Stromal cell of bone marrow (primary cell): ENCODE data around the gene STAG2.

ENCODE experiments used
- DNase-seq: peaks from one replicate; pipeline ENCODE4 v3.0.0-alpha.2; 2012; ENCODE audit warnings: low read depth

The STAG2 gene

DNA sequence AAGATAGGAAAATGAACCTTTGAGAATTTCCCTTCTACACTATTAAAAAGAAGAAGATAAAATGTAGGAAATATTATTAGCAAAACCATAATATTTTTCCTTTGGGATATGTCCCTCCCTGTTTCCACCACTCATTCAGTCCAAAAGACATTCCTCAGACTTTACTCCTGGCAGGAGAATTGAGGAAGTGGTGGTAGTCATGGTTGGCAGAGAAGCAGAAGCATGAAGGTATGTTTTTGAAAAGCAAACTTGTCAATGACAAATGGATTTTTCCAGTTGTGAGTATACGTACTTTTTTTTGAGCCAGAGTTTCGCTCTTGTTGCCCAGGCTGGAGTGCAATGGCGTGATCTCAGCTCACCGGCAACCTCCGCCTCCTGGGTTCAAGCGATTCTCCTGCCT, 13.7 kb downstream of the STAG2 start:
- DNase-seq: peak; percentile 35

DNA sequence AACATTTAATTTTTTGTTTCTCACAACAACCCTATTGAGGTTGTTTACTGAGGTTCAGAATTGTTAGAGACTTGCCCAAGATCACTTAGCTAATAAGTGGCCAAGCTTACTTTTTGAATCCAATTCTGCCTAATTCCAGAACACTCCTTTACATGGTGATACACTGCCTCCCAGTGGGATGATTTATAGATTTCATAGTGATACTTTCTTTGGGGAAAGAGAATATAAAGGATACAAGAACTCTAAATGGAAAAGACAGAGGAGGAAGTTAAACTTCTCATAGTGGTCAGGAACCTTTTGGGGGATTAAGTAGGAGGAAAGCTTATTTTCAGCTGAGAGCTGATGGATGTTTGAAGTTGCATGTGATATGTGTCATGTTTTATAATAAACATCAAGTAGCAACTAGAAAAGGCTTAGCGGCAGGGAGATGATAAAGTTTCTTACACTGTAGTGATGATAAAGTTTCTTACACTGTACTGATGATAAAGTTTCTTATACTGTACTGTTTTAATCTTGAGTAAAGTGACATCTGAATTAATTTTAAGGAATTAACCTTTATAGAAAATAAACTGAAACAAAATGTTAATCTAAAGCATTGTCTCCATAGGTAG, 15.3 kb downstream of the STAG2 start:
- DNase-seq: no peak

DNA sequence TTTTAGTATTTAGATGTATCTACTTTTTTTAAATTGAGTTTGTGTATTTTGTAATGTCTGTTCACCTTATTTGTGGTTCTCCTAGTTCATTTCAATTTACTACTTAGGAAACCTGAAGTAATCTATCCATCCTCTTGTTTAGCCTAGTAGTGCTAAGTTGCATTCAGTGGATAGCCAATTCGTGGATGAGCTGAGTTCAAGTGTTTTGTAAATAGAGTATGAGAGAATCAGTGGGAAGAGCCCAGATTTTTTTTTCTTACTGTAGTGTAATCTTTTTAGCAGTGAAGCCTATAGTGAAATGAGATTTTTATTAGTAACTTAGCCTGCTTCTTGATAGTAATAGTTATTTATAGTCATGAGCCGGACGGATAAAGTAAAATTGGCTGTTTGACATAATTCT, 21.7 kb downstream of the STAG2 start:
- no peak for DNase-seq

DNA sequence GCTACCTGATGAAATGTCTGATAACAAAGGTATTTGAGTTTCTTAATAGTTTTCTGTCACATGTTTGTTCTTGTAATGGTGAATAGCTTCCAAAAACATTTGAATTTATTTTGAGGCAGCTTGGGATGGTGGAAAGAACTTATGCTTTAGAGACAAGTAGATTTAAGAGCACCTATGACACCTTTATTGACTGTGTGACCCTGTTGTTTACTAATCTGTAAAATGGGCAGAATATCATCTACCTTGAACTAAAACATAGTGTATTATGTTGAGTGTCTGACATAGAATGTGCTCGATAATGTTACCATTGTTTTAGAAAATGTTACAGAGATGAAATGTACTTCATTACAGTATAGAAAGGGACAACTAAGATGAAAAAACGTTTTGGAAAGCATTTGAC, 24.9 kb downstream of the STAG2 start:
- no peak for DNase-seq

DNA sequence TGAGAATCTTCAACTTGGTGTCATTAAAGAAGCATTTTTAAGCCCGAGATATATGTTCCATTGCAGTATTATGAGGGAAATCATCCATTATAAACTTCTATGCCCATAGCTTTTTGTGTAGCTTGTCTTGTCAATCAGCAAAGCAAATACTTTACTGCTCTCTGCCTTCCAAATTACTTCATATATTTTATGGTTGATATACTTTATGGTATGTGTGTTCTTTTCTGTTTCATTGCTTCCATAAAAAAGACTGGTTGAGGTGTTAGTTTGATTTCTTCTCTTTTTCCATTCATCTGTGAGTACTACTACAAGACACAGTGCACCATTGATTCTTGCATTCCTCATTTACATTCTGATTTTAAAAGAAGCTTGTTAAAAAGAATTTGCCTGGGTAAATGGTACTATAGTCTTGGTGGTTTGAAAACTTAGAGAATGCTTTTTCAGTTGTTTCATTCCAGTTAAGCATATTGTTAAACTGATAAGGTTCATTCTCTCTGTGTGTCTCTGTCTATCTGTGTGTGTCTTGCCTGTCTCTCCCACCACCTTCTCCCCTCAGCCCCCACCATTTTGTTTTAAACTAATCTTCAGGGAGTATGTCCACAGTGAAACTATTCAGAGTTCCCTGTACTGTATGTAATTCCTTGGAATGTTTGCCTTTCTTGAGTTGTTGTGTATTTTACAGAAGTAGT, 27.1 kb downstream of the STAG2 start:
- DNase-seq: no peak

DNA sequence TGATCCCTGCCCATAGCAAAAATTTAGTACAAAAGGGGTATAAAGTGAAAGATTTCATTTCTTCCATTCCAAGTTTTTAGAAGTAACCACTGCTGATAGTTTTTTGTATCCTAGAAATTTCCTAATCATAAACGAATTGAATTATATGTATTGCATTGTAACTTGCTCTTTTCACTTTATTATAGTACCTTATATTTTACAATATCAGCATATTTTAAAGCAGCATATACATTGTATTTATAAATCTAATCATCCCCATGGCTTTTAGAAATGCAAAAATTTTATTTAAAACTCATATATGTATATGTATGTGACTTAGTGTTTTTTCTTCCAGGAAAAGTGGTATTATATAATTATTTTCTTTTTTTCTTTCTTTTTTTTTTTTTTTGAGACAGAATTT, 27.7 kb downstream of the STAG2 start:
- DNase-seq: no peak

DNA sequence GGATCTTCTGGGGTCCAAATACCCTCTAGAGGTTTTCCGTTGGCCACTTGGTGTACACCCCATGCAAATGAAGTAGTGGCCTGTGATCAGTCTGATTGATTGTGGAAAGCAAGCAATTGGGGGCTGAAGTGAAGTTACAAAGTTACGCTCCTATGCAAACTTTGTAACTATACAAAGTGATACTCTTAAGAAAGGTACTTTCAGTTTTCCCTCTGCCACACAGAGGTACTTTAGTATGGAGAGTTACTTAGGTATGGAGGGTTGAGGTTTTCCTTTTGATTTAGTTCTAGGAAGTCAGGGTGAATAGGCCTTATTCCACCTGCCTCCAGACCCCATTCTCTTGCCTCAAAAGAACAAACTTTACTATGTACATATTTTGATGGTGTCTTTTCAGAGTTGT, 28.7 kb downstream of the STAG2 start:
- no peak for DNase-seq

DNA sequence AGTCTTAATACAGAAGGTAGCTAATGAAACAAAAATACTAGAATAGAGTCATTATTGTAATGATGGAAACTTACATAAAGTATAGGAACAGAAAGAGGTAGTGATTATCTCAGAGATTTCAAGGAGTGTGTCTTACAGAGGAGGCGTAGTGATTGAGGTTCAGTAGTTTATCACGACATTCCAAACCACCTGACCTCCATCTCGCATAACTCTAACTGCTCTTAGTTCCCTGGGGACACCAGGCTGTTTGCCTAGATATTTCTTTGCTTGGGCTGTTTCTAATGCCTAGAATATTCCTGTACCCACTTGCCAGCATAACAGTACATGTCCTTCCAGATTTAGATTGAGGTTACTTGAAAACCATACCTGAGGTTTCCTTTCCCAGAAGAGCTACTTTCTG, 29.1 kb downstream of the STAG2 start:
- no peak for DNase-seq

DNA sequence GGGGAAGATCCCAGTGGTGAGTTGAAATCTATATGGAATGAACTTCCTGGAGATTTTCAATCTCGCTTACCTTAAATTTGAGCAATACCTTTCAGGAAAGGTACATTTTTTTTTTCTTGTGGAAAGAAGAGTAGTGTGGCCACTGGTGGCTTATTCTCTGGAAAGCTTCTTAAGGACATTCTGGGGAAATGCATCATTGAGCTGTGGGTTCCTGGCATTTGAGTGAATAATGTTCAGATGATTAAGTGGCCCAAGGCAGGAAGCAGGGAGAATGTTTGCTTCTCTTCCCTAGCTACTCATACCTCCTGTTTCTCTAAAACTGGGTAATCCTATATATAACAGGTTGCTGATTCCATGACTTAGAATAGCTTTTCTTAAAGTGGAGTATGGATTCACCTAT, 31.8 kb downstream of the STAG2 start:
- DNase-seq: peak; percentile 54

DNA sequence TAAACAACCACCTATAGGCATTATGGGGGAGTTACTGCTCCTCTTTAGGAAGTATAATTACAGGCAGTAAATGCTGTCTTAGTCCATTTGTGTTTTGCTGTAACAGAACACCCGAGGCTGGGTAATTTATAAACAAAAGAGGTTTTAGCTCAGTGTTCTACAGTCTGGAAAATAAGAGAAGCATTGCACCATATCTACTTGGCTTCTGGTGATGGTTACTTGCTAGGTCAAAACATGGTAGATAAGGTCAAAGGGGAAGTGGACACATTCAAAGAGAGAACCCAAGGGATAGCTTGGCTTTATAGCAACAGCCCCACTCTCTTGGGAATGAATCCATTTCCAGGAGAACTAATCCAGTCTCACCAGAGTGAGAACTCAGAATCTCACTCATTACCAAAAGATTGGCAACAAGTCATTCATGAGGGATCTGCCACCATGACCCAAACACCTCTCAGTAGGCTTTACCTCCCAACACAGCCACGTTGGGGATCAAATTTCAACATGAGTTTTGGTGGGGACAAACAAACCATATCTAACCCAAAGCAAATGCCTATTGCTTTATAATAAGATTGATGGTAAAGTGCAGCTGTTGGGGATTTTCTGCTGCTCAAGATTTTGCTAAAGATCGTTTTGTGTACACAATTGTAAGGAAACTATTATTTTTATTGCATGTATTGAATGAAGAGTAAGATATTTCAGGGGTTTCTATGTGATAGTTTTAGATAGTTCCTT, 32.6 kb downstream of the STAG2 start:
- no peak for DNase-seq

DNA sequence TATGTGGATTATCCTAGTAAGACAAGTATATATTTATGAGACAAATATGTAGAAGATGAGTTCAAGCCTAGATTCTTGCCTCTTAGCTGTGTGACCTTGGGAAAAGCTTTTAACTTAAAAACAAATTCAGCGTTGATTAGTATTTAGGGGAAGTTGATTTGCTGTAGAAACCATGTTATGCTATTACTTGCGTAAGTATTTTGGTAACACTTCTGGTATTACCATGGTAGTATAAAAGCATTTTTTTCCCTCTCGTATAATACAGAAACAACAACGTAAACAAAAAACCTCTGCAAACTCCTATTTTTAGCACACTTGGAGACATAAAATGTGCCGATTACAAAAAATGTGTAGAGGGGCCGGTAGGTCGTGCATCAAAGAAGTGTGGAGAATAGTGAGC, 33.2 kb downstream of the STAG2 start:
- DNase-seq: no peak

DNA sequence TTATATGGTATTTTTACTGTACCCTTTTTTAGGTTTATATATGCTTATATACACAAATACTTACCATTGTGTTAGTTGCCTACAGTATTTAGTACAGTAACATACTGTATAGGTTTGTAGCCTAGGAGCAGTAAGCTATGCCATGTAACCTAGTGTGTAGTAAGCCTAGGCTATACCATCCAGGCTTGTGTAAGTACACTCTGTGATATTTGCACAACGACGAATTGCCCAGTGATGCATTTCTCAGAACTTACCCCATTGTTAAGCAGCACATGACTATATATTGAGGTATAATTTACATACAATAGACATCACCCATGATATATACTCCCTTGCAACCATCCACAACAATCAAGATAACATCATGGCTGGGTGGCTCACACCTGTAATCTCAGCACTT, 40.1 kb downstream of the STAG2 start:
- no peak for DNase-seq

DNA sequence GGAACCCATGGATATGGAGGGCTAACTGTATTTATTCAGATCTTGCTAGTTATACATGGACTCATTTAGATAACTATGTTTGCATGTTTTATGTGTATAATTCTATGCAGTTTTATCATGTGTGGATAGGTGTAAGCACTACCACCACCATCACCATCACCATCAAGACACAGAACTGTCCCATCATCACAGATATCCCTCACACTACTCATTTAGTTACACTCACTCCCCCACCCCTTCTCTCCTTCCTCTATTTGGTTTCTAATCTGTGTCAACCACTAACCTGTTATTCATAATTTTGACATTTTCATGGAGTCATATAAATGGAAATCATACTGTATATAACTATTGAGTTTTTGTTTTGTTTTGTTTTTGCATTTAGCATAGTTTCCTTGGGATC, 43.7 kb downstream of the STAG2 start:
- no peak for DNase-seq

DNA sequence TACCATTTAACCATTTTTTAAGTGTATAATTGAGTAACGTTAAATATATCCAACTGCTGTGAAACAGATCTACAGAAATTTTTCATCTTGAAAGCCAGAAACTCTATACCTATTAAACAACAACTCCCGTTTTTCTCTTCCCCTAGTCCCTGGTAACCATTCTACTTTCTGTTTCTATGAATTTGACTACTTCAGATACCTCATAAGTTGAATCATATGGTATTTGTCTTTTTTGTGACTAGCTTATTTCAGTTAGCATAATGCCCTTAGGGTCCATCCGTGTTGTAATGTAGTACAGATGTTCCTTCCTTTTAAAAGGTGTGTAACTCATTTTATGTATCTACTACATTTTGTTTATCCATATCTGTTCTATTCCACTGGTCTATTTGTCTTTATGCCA, 48.7 kb downstream of the STAG2 start:
- DNase-seq: no peak

DNA sequence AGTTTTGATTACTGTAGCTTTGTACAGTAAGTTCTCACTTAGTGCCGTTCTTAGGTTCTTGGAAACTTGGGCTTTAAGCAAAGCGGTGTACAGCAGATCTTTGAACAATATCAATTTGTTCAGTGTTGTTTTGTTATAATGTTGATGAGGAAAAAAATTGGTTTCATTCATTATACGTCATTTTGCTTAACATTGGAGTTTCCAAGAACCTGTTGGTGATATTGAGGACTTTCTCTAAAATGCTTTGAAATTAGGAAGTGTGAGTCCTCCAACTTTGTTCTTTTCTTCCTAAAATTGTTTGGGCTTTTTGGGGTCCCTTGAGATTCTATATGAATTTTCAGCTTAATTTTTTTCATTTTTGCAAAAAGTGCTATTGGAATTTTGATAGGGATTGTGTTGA, 49.1 kb downstream of the STAG2 start:
- DNase-seq: no peak

DNA sequence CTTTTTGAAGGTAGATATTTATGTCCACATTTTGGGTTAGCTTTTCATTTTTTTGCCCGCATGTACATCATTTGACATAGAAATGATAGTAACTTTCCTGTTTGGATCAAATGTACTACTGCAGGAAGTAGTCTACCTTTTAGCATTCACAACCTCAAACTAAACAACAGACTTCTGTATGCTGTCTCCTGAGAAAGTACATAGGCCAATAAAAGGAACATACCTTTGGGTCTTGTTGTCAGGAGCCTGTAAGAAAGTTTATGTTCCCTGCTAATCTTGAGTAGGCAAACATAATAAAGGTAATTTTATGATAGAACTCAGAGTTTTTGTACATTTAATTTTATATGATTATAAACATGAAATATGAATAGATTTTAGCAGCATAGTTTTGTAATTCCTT, 54.2 kb downstream of the STAG2 start:
- DNase-seq: no peak

DNA sequence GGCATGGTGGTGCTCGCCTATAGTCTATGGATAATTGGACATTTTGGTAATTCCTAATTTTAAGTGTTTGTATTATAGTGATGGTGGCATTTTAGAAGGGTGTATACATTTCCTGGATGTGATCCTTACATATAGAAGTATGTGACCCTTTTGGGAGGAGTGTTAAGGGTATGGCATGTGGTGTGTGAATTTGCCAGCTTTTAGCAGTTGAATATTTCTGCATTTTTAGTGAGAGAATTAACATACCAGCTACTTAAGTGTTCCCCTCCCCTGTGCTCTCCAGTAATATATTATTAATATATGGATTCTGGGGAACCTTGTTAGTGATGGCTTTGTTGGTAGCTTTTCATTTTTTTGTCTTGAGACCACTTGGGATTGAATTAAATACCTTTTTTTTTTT, 55.3 kb downstream of the STAG2 start:
- no peak for DNase-seq

DNA sequence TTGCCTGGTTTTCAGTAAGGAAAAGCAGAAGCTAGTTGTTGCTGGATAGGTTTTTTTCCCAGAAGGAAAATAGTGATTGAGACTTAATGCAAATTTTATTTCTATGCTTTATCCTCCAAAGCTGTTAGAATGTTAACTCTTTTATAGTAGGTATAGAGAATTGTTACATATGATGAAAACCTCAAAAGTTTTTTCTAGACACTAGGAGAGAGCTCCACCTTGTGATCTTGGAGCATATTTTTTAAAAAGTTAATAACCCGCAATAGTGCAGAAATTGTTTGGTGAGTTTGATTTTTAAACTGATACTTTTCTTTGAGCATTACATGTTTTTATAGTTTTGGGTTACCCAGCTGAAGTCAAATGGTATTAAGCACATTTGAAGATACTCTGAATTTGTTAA, 56.5 kb downstream of the STAG2 start:
- DNase-seq: no peak

DNA sequence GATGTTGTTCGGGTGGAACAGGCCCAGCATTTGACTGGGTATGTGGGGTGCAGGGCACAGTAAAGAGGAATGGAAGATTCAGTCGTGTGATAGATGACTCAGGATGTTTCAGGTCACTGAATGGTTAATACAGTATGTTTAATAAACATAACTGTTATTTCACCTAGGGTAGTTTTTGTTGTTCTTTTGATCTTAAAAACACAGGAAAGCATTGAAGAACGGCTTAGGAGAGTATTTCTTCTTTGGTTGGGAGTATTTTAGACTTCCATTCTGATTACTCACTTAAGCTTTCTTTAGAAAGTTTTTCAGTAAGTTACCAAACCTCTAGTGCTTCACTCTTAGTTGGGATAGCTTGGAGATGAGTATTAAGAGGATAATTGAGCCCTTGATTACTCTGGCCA, 62.3 kb downstream of the STAG2 start:
- DNase-seq: peak; percentile 19

DNA sequence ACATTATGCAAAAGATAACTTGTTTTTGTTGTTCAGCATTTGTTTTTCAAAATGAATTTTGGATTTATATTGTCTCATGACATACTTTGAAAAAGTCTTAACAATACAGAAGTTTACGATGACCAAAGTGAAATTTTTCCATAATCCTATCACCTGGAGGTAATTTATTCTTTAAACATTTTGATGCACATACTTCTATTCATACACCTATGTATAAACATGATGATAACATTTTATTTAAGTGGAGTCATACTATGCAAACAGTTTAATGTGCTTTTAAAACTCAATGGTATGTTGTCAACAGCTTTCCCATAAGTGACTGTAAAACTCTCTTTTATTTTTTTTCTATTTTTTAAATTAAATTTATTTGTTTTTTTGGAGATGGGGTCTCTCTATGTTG, 65.0 kb downstream of the STAG2 start:
- no peak for DNase-seq

DNA sequence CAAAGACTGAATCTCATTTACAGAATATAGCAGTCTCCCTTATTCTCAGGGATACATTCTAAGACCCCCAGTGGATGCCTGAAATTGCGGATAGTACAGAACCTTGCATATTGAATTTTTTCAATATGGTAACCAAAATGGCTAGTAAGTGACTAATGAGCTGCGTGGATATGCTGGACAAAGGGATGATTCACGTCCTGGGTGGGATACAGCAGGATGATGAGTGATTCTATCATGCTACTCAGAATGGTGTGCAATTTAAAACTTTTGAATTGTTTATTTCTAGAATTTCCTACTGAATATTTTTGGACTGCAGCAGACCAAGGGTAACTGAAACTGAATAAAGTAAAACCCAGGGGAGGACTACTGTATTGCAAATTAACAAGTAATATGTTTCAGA, 66.7 kb downstream of the STAG2 start:
- DNase-seq: peak; percentile 18

DNA sequence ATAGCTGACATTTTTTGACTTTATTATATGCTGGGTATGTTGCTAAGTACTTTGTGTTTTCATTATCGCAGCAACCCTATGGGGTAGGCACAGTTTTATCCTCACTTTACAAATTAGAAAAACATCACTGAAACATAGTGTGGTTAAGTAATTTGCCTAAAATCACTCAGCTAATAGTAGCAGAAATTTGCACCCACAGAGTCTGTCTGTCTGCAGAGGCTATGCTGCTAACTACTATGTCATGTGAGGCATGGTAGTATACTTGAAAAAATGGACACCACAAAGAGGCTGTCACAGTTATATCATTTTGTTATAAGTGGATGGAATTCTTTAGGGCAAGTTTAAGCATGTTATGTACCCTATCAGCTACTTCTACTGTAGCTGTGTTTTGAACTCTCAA, 69.0 kb downstream of the STAG2 start:
- no peak for DNase-seq

DNA sequence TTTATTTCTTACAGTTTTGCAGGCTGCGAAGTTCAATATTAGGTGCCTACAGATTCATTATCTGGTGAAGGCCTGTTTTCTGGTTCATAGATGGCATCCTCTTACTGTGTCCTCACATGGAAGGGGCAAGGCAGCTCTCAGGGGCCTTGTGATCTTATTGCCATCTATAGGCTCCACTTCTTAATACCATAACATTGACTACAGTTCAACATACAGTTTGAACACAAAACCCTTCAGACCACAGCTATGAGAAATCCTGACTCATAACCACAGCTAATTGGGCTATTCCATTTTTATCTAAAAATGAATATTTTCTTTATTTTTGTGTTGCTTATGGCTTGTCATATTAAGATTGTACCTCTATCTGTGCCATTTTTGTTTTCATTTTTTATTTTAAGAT, 72.3 kb downstream of the STAG2 start:
- DNase-seq: no peak

DNA sequence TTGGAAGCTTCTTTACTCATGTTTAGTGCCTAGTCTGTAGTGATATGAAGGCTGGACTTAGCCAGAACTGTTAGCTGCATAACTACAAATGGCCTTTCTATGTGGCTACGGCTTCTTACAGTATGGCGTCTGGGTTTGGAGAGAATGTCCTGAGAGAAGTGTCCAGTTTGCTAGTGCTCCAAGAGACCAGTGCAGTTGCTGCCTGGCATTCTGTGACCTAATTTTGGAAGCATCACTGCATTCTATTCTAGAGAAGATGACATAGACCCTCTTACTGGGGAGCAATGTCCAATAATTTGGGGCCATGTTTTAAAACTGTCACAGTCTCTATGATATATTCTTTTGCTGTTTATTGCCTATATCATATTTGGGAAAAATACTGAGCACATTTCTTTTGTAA, 74.2 kb downstream of the STAG2 start:
- DNase-seq: no peak
